ENCODE results near the gene DCST1.
"Not testable (repeated sequence)": the region's sequence is repeated elsewhere in the genome, so short reads cannot be mapped to it uniquely, and the experiment has no call there.

The DCST1 gene, protein sequence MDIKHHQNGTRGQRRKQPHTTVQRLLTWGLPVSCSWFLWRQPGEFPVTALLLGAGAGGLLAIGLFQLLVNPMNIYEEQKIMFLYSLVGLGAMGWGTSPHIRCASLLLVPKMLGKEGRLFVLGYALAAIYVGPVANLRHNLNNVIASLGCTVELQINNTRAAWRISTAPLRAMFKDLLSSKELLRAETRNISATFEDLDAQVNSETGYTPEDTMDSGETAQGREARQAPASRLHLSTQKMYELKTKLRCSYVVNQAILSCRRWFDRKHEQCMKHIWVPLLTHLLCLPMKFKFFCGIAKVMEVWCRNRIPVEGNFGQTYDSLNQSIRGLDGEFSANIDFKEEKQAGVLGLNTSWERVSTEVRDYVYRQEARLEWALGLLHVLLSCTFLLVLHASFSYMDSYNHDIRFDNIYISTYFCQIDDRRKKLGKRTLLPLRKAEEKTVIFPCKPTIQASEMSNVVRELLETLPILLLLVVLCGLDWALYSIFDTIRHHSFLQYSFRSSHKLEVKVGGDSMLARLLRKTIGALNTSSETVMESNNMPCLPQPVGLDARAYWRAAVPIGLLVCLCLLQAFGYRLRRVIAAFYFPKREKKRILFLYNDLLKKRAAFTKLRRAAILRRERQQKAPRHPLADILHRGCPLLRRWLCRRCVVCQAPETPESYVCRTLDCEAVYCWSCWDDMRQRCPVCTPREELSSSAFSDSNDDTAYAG

DNA sequence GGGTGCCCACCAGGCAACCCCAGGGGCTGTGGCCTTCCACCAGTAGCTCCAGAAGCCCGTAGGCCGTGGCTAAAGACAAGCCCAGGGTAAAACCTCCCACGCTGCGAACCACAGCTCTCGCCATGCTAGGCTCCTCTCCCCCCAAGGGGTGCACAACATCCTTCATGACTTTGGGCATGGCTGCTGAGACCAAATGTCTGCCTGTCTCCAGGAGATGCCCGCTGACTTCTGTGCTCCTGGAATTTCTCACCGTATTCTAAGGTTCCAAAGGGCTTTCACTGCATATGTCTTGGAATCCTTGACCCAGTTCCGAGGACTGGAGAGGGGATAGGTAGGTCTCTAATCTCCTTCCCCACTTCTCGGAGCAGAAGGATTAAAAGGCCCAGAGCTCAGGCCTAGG, at the start of gene DCST1, which contains the start of gene DCST2:
DCST1 (plus strand) TSS at position 301 of the 400 bp plus-strand sequence. CDS start 213 bp downstream, outside the sequence.
DCST2 (minus strand) TSS at position 258 of the 400 bp plus-strand sequence; CDS start at position 178, 80 bp downstream.
- DNase-seq = no peak

DNA sequence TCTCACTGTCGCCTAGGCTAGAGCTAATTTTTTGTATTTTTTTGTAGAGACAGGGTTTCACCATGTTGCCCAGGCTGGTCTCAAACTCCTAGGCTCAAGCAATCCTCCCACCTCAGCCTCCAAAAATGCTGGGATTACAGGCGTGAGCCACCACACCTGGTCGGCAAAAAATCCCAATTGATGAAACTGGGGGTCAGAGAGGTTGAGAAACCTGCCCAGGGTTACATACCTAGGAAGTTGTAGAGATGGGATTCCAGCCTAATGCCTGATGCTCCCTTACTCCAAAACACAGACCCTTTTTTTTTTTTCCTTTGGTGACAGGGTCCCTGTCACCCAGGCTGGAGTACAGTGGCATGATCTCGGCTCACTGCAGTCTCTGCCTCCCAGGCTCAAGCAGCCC, 46.9 kb upstream of the DCST1 start:
- DNase-seq = not testable (repeated sequence)

DNA sequence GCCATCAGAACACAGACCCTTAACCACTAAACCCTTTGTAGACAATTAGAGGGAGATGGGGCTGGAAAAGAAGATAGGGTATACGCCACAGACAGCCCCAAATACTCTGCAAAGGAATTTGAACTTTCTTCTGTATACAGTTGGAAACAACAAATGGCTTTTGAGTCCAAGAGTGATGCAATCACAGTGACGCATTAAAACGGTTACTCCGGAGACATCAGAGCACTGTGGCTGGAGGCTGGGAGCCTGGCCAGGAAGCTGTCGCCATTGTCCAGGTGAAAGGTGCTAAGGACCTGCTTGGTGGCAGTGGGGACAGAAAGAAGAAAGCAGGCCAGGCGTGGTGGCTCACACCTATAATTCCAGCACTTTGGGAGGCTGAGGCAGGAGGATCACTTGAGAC, 46.3 kb upstream of the DCST1 start:
- no peak for DNase-seq

DNA sequence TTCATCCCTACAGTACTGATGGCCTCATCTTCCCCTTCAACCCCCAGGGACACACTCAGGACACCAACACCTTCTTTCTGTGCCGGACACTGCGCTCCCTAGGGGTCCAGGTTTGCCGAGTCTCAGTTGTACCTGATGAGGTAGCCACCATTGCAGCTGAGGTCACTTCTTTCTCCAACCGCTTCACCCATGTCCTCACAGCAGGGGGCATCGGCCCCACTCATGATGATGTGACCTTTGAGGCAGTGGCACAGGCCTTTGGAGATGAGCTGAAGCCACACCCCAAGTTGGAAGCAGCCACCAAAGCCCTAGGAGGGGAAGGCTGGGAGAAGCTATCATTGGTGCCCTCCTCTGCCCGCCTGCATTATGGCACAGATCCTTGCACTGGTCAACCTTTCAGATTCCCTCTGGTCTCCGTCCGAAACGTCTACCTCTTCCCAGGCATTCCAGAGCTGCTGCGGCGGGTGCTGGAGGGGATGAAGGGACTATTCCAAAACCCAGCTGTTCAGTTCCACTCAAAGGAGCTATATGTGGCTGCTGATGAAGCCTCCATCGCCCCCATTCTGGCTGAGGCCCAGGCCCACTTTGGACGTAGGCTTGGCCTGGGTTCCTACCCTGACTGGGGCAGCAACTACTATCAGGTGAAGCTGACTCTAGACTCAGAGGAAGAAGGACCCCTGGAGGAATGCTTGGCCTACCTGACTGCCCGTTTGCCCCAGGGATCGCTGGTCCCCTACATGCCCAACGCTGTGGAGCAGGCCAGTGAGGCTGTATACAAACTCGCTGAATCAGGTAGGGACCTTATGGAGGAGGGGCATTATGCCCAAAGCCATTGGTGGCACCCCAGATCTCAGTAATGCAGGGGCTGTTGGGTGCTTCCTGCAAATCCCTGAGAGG, 45.3 kb upstream of the DCST1 start:
- DNase-seq = no peak

DNA sequence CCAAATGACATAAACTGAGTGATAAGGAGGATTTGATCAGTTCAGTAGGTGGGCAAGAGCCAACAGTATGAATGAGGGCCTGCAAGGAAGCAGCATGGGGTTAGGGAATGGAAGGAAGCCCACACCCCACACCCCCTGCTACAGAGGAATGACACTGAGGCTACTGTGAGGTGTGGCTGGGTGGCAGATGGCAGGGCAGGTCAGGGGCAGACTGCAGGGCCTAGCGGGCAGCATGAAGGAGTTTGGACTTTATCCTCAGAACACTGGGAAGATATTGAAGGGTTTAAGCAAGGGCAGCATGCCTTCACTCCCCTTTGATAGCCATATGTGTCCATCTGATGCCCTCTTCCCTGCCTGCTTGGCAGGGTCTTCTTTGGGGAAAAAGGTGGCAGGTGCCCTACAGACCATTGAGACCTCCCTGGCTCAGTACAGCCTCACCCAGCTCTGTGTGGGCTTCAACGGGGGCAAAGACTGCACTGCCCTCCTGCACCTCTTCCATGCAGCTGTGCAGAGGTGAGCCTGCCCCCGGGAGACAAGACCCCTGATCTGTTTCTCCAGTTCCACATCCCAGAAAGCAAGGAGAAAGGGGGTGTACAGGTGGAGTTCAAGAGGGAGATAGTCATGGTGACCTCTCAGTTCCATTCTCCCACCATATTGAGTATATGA, 44.3 kb upstream of the DCST1 start:
- DNase-seq = no peak

DNA sequence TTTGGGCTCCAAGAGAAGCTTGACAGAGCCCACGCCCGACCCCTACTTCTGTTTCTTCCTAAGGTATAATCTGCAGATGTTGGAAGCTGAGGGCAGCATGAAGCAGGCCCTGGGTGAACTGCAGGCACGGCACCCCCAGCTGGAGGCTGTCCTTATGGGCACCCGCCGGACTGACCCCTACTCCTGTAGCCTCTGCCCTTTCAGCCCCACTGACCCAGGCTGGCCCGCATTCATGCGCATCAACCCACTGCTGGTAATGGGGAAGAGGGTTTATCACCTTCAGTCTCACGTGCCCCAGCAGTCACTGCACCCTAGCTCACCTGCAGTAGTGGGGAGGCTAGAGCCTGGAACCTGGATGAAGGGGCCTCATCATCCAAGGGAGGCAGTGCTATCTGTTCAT, 43.3 kb upstream of the DCST1 start:
- no peak for DNase-seq

DNA sequence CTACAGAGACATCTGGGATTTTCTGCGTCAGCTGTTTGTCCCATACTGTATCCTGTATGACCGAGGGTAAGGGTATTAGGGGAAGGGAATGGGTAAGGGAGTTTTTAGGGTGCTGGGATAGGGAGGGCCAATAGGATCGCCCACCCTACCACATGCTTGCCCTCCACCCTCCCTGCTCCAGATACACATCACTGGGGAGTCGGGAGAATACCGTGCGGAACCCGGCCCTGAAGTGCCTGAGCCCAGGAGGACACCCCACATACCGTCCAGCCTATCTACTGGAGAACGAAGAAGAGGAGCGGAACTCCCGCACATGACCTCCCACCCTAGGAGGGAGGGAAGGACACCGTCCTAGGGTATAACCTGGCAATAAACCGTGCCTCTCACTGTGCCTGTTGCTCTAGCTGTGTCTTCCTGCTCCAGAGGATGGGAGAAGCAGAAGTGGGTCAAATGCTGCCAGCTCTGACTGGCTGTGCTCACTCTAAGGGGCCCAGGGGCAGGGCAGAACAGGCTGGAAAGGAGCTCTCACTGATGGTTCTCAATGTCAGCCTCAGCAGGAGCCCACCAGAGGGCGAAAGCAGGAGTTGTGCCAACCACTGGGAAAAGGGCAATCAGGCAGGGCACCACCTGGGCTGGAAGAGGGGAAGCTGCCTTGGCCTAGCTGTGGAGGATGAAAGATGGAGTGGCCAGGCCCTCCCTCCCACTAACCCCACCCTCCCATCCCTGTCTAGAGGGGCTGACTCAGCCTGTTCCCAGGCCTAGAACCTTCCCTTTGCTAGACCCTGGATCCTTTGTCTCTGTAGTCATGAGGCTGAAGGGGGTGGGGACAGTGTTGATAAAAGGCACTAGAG, 40.7 kb upstream of the DCST1 start:
- no peak for DNase-seq

DNA sequence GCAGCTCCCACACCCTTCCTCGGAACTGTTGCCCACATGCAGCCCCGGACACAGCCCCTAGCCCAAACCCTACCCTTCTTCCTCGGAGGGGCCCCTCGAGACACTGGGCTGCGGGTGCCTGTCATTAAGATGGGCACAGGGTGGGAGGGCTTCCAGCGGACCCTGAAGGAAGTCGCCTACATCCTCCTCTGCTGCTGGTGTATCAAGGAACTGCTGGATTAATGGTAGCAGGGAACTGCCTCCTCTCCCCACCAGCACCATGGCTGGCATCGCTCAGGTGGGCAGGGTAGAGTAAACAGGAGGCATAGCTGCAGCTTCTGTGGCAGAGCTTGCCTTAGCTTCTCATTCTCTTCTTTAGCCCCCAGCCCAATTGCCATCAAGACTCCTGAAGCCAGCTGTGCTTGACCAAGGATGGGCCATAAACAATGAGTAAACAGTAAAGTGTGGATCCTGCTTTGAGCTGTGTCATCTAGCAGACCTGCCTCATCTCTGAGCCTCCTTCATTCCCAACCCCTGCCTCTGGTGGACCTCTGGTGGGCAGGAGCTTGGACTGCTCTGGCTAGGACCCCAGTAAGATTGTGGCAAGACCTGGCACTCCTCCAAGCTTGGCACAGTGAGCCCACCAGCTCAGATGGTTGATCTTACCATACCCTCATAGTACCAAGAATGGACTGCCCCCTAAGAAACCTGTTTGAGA, 39.9 kb upstream of the DCST1 start, which contains the start of gene LENEP:
LENEP (plus strand) TSS at position 15 of the 697 bp plus-strand sequence; CDS start at position 37, 22 bp downstream.
- DNase-seq = no peak

DNA sequence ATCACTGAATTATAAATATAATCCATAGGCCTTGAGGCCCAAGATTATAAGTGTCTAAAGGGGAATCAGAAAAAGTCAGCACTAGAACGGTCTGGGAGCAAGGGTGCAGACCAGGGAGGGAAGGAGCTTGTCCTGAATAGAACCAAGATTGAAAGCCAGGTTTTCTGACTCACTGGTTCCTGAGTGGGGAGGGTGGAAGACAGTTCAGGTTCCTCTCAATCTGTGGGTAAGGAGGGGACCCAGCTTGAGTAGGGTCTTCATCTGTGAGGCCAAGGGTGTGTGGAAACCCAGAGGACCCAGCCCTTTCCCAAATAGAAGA, 39.4 kb upstream of the DCST1 start:
- no peak for DNase-seq

DNA sequence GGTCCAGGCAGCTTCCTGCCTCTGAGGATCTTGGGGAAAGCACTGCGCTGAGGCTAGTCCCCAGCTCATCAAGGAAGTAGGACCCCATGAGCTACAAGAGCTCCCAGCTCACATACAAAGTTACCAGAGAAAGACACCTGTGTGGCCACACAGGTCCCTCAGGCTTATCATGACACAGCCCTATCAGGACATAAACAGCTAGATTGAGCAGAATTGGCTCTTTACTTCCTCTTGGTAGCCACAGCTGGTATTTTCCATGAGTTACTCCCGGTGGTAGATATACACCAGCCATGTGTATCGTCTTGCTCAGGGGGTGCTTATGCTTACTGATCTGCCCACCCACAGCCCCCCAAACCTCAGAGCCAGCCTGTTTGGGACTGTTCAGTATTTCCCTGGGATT, 39.0 kb upstream of the DCST1 start:
- no peak for DNase-seq

DNA sequence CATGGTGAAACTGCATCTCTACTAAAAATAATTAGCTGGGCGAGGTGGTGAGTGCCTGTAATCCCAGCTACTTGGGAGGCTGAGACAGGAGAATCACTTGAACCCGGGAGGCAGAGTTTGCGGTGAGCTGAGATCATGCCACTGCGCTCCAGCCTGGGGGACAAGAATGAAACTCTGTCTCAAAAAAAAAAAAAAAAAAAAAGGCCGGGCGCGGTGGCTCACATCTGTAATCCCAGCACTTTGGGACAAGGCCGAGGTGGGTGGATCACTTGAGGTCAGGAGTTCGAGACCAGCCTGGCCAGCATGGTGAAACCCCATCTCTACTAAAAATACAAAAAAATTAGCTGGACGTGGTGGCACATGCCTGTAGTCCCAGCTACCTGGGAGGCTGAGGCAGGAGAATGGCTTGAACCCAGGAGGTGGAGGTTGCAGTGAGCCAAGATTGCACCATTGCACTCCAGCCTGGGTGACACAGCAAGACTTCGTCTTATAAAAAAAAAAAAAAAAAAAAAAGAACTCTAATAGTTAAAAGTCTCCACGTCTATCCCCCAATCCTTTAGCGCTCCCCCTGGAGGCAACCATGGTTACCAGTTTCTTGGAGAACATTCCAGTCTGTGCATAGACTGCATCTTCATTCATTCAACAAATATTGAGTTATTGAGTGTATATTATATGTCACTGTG, 38.2 kb upstream of the DCST1 start:
- not testable (repeated sequence) for DNase-seq

DNA sequence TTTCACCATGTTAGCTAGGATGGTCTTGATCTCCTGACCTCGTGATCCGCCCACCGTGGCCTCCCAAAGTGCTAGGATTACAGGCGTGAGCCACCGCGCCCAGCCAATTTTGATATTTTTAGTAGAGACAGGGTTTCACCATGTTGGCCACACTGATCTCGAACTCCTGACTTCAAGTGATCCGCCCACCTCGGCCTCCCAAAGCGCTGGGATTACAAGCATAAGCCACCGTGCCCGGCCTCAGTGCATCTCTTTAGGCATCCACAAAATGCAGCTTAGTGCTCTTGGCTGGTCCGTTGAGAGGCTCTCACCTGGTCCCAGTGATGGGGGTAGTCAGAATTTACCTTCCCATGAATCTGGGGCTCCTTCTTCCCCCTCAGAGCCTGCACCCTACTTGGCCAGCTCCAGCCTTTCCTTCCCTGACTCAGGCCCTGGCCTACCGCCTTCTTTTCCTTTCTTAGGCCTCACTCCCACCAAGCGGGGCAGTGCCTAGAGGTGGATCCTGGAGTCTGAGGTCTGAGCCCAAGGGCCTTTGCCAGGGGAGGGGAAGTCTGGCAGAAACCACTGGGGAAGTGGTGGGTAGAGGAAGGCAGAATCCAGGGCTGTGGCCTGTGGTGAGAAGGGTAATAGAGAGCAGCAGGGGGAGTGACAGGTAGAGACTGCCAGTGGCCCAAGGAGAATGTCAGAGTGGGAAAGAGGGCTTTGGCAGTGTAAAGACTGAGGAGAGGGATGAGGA, 36.5 kb upstream of the DCST1 start:
- no peak for DNase-seq

DNA sequence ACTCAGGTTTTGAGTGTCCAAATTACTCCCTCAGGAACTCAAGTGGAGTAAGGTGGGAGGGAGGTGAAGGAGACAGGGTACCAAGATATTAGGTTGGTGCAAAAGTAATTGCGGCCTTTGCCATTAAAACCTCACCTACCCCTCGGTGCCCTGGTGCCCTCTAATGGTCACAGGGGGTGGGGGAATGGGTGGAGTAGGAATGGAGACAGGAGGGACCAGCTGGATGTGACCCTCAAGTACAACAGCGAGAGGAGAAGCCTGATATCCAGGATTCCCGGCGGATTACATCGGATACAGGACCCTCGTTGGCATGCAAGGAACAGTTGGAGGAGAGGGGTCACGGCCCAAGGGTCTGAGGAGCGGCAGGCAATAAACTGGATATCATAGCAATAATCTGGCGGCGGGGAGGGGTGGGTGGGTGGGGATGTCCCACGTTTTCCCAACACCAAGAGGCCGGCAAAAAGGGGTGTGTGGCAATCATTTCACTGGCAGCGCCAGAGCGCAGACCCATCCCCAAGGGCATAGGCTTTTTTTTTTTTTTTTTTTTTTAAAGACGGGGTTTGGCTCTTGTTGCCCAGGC, 35.3 kb upstream of the DCST1 start:
- DNase-seq = no peak

DNA sequence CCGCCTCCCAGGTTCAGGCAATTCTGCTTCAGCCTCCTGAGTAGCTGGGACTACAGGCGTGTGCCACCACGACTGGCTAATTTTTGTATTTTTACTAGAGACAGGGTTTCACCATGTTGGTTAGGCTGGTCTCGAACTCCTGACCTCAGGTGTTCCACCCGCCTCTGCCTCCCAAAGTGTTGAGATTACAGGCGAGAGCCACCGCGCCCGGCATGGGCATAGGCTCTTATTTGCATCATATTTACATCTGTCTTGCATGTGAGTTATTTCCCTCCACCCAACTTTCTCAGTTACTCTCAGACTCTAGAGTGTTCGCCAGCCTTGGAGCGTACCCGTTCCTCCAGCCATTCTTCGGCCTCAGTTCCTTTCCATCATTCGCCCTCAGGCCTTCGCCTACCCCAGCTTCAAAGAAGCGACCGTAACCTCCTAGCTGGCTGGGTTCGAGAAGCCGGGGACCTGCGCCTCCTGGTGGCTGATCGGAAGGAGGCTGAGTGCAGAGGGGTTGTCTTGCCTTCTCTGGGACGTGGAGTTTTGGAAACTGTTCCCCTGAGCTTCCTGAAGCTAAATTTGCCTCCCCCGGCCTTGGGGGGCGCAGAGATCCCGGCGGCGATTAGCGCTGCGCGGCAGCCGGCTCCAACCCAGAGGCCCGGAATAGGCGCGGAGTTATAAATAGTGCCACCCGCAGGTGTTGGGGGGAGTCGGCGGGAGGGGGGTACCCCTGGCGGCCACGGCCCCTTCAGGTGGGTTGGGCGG, 34.6 kb upstream of the DCST1 start:
- DNase-seq = no peak

DNA sequence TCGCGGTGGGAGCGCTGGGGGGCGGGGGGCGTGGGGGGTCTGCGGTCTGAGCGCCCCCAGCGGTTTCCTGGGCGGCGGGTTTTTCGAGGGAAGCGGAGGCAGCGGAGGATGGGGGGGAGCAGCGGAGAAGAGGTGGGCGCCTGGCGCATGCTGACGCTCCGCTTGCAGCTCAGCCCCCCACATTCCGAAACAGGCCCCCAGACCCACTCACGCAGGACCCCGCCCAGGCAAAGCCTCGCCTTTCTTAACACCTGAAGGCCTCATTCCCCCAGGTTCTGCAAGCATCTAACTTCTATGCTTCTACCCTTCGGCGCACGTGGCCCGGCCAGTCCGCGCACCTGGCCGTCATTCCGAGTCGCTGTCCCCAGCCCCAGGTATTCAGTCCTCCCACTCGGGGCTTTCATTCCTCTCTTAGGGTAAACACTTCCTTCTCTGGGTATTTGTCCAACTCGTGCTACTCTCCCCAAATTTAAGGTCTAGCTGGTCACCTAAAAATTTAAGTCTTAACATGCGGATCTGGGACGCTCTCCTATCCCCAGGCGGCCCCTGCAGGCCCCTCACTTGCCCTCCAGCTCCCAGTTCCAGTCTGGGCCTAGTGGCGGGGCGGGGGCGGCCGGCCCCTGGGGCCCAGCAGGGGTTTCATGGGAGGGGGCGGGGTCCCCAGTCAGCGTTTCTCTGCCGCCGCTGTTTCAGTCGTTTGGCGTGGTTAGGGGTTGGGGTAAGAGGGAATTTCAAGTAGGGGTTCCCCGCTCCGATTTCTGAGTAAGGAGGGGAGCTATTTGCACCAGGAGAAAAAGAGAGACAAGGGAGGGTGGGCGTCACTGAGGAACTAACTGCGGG, 33.8 kb upstream of the DCST1 start:
- DNase-seq = no peak

DNA sequence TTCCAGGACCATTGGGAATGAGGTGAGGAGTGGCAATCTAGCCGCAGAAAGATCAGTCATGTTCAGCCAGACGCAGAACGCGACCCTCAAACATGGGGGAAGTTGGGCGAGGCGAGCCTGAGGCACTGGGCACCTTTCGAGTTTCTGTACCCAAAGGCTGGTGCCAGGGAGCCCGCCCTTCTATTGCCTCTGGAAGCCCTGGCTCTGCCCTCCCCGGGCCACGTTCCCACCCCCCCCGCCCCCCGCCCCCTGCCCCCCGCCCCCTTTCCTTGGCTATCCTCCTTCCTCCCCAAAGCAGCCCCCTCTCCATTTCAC, 33.3 kb upstream of the DCST1 start:
- no peak for DNase-seq

DNA sequence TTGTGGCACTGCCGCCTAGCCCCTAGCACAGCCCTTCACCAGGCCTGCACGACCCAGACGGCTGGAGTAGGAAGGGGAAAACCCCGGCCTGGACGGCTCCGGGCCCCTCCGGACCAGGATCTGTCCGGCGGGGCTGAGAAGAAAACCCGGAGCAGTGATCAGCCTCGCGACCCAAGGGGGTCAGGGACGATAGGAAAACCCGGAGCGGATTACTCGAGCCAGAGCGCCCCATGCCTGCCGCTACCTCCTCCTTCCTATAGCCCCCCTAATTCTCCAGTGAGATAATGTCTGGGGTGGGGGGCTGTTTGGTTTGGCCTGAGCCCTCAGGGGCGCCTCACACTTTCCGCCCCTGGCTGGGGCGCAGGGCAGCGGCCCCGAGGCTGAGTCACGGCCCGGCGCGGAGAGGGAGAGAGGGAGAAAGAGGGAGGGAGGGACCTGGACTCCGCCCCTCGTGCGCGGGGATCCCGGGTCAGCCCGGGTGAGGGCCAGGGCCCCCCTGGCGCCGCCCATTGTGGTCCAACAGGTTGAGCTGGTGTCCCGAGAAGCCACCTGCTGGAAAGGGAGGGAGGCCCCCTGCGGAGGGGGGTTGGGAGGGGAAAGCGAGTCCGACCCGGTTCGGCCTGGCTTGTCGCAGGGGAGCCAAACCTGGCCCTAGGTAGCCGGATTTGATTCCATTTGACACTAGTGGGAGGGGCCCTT, 32.7 kb upstream of the DCST1 start:
- DNase-seq = peak; percentile 83

Data from NCI-H187 treated with DMSO at 0.1 percent for 48 hours (cell line).